DMS79 treated with DMSO at 0.1 percent for 48 hours (cell line): ENCODE measurements around the gene MAZ.
"Not testable (repeated sequence)": the region's sequence is repeated elsewhere in the genome, so short reads cannot be mapped to it uniquely, and the experiment has no call there.

ENCODE experiments used
- DNase-seq: peaks from one replicate; lab custom pipeline; 2025; lab: John Stamatoyannopoulos, UW

Gene MAZ

GRCh38 chr16:29825145-29826044 is 19.1 kb downstream of the MAZ start:
- DNase-seq = no peak

DNA sequence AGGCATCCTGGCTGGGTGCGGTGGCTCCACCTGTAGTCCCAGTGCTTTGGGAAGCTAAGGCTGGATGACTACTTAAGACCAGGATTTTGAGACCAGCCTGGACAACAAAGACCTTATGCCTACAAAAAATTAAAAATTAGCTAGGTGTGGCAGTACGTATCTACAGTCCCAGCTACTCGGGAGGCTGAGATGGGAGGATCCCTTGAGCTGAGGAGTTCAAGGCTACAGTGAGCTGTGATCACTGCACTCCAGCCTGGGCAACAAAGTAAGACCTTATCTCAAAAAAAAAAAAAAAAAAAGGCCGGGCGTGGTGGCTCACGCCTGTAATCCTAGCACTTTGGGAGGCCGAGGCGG is 20.0 kb downstream of the MAZ start:
- DNase-seq = no peak

DNA sequence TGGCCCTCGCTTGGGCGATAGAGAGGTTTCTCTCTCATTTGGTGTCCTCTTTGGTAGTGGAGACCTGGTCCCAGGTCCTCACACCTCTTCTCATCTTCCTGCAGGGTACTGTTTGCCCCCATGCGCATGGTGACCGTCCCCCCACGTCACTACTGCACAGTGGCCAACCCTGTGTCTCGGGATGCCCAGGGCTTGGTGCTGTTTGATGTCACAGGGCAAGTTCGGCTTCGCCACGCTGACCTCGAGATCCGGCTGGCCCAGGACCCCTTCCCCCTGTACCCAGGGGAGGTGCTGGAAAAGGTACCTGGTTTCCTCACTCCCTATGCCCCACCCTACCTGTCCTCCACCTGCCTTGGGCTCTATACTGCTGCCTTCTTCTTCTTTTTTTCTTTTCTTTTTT is 24.4 kb downstream of the MAZ start:
- DNase-seq = no peak

GRCh38 chr16:29831490-29831889 is 25.2 kb downstream of the MAZ start:
- DNase-seq = no peak

DNA sequence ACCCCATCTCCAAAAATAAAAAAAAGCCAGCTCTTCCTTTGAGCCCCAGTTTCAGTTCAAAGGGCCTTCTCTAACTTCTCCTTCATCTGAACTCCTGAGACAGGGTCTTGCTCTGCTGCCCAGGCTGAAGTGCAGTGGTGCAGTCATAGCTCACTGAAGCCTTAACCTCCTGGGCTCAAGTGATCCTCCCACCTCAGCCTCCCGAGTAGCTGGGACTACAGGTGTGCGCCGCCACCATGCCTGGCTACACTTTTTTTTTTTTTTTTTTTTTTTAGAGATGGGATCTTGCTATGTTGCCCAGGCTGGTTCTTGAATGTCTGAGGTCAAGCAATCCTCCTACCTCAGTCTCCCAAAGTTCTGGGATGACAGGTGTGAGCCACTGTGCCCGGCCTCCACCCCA is 26.9 kb downstream of the MAZ start:
- DNase-seq = not testable (repeated sequence)

DNA sequence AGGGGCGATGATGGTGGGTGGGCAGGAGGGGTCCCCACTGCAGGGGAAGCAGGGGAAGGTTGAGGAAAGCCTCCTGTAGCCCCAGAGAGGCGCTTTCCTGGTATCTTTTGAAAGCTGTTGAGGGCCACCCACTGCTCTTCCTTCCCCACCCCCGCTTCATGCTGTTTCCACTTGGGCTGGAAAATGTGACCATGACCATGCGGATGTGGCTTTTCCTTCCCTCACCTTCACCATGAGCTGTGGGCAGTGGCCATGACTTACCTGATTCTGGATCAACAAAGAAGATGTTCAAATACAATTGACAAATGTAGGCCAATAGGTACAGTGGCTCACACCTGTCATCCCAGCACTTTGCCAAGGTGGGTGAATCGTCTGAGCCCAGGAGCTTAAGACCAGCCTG is 27.8 kb downstream of the MAZ start:
- DNase-seq = no peak

DNA sequence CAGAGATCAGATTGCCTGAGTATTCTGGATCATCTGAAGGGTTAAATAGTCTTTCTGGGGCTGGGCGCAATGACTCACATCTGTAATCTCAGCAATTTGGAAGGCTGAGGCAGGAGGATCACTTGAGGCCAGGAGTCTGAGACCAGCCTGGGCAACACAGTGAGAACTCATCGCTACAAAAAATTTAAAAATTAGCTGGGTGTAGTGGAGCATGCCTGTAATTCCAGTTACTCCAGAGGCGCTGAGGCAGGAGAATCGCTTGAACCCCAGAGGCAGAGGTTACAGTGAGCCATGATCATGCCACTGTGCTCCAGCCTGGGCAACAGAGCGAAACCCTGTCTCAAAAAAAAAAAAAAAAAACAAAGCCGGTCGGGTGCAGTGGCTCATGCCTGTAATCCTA is 29.6 kb downstream of the MAZ start:
- DNase-seq = no peak

- DNase-seq = no peak
Observed at GRCh38 chr16:29836623-29837022, 30.3 kb downstream of the MAZ start.

- no peak for DNase-seq
Observed at GRCh38 chr16:29837841-29838240, 31.5 kb downstream of the MAZ start.

- DNase-seq = no peak
Observed at GRCh38 chr16:29839822-29840221, 33.5 kb downstream of the MAZ start.

DNA sequence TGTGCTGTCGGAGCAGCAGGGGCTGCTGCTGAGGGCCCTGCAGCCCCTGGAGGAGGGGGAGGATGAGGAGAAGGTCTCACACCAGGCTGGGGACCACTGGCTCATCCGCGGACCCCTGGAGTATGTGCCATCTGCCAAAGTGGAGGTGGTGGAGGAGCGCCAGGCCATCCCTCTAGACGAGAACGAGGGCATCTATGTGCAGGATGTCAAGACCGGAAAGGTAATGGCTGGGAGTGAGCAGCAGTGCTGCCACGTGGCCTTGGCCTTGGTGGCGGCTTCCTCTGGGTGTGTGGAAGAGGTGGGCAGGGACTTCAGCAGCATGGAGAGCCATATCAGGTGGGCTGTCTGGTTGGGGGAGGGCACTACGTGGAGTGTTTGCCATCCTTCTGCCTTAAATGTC is 33.9 kb downstream of the MAZ start:
- DNase-seq = no peak

DNA sequence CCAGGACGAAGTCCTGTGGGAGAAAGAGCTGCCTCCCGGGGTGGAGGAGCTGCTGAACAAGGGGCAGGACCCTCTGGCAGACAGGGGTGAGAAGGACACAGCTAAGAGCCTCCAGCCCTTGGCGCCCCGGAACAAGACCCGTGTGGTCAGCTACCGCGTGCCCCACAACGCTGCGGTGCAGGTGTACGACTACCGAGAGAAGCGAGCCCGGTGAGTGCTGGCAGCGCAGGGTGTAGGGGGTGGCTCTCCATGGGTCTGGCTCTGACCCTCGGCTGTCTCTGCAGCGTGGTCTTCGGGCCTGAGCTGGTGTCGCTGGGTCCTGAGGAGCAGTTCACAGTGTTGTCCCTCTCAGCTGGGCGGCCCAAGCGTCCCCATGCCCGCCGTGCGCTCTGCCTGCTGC is 35.3 kb downstream of the MAZ start:
- no peak for DNase-seq

- DNase-seq = no peak
Observed at GRCh38 chr16:29842732-29843346, 36.5 kb downstream of the MAZ start.

DNA sequence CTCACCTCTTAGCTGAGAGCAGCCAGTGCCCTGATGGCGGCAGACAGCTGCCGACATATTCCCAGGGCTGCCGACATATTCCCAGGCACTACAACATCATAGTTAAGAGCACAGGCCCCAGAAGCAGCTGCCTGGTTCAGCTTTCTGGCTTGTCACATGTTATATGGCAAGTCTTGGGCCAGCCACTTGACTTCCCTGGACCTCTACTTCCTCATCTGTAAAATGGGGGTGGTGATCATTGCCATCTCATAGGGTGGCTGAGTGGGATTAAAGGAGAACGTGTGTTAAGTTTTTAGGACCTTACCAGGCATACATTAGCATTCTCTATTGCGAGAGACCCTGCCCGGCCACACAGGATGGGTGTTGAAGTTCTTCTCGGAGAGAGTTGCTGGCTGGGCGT is 37.6 kb downstream of the MAZ start:
- DNase-seq = no peak

DNA sequence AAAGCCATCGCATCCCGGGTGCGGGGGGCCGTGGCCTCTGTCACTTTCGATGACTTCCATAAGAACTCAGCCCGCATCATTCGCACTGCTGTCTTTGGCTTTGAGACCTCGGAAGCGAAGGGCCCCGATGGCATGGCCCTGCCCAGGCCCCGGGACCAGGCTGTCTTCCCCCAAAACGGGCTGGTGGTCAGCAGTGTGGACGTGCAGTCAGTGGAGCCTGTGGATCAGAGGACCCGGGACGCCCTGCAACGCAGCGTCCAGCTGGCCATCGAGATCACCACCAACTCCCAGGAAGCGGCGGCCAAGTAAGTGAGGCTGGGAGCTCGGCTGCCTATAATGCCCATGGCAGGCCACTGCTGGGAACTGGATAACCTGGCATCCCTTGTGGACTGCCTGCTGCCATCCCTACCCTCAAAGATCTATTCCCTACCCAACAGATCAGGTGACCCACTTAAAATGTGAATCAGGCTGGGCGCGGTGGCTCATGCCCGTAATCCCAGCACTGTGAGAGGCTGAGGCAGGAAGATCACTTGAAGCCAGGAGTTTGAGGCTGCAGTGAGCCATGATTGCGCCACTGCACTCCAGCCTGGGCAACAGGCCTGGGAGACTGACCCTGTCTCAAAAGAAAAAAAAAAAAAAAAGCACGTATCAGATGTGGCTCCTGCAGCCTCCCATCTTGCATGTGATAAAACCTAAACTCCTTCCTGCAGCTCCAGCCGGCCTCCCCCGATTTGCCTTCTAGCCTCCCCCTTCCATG is 38.4 kb downstream of the MAZ start:
- DNase-seq = peak; percentile 42

DNA sequence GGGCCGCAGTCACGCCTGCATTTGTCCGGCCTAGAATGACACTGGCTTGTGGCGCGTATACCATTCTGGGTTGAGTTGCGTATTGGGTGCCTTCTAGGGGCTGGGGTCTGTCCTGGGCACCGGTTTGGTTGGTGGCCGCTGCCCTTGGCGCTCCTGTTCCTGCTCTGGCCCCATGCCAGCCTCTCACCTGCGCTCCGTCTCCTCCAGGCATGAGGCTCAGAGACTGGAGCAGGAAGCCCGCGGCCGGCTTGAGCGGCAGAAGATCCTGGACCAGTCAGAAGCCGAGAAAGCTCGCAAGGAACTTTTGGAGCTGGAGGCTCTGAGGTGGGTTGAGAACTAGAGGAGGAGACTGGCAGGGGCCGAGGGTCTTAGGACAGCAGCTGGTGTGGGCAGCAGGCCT is 39.3 kb downstream of the MAZ start:
- DNase-seq = peak; percentile 72

GRCh38 chr16:29848420-29849297 is 42.3 kb downstream of the MAZ start:
- DNase-seq = no peak

DNA sequence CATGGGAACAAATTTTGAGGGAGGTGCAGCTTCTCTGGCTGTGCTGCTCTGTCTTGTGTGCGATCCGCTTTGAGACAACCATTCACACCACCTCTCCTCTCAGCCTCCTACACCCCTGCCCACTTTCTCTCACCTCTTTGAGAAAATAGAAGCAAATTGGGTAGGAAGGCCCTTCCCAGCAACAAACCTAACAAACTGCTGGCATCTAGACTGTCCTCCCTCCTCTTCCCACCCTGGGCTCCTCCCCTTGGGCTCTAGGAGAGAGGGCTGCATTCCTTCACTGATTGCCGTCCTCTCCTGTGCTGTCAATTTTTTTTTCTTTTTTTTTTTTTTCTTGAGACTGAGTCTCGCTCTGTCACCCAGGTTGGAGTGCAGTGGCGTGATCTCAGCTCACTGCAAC is 43.2 kb downstream of the MAZ start:
- no peak for DNase-seq

DNA sequence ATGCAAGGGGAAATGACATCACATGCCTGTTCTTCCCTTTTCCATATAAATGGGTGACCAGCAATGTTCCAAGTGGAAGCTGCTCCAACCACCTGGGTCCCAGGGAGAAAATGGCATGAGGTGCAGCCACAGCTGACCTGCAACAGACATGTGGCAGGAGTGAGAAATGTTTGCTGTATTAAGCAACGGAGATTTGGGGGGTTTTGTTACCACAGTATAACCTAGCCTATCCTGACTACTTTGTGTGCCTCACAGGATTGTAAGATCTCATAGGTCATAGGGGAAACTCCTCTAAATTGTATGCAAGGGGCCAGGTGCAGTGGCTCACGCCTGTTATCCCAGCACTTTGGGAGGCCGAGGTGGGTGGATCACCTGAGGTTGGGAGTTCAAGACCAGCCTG is 44.7 kb downstream of the MAZ start:
- no peak for DNase-seq

- no peak for DNase-seq
Observed at GRCh38 chr16:29852654-29853053, 46.3 kb downstream of the MAZ start.

- DNase-seq = no peak
Observed at GRCh38 chr16:29854520-29855100, 48.3 kb downstream of the MAZ start.
